HG03159 (cell line): ENCODE results near the gene PPP5C.
"Not testable (repeated sequence)": the region's sequence is repeated elsewhere in the genome, so short reads cannot be mapped to it uniquely, and the experiment has no call there.

Experiments used
- ATAC-seq: cut with Tn5 transposase; IDR thresholded peaks from one replicate; pipeline ENCODE4 v1.9.1; 2021; ENCODE audit warnings: mild to moderate bottlenecking, moderate library complexity; ENCODE audit not compliant: unreplicated experiment

The PPP5C gene

DNA sequence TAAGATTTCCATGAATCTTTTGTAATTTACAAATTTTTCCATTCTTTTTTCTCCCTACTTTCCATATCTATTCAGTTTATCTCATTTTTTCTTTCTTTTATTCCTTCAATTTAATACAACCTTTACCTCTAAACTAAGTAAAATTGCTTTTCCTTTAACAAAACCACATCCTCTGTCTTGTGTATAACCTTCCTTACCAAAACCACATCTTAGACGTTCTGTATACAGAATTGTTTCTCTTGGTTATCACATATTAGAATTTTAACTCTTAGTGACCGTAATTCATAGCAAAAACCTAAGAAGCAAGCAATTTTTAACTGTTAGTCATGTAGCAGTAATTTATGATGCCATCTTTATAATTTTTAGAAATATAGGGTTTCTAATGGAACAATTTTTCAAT lies 15.0 kb downstream of the PPP5C start:
- ATAC-seq = no peak

DNA sequence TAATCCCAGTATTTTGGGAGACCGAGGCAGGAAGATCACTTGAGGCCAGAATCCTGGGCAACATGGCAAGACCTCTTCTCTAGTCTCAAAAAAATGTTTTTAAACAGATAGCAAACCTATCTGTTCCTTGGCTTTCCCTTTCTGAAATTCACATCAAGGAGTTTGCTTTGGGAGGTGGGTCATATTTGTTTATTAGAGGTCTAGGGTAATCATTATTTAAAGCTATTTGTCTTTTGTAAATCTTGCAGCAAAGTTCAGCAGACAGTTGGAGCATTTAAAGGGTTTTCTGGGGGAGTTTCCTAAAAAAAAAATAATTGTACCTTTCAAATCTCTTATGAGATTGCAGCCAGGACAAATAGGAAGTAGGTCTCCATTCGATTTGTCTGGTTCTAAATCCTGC lies 17.5 kb downstream of the PPP5C start:
- ATAC-seq = no peak

DNA sequence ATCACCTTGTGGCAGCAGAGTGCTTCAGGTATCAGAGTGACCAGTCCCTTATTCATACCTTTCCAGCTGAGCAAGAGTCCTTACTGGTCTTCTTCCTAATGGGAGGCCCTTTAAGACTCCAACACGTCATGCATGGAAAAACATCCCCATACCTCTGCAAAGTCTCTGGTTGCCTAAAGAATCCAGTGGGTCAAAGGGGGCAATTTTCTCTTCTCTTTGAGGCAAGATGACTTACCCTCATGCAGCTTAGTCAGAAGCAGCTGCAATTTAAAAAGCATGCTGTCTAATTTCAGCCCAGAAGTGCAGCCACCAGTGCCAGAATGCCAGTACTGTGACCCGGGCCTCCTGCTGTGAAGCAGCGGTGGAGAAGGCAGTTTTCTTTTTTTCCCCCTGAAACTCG lies 18.7 kb downstream of the PPP5C start:
- ATAC-seq = no peak

DNA sequence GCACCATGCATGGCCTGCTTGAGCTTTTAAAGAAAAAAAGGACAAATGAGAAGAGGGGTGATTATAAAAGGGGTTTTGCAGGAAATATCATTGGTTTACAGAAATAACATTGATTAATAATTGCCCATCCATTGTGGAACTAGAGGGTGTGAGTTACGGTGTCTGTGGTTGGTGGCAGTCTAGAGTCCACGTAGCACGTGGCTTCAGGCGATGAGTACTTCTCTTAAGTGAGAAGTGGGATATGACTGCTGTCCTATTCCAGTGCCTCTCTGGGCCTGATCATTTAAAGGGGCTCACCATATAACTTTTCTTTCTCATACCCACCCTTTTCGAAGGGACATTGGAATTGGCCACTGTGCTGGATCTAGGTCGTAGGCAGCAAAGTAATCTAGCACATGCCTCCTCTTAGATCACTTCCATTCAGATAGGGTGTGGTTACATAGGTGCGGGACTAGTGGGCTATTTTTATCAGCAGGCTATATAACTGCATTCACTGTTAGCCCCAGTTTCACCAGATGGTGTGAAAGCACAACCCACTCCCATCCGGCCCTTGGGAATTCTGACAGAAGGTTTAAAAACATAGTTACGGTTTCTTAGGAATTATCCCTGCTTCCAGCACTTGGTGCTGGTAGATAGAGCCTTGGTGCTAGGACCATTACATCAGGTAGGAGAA lies 19.9 kb downstream of the PPP5C start:
- no peak for ATAC-seq

DNA sequence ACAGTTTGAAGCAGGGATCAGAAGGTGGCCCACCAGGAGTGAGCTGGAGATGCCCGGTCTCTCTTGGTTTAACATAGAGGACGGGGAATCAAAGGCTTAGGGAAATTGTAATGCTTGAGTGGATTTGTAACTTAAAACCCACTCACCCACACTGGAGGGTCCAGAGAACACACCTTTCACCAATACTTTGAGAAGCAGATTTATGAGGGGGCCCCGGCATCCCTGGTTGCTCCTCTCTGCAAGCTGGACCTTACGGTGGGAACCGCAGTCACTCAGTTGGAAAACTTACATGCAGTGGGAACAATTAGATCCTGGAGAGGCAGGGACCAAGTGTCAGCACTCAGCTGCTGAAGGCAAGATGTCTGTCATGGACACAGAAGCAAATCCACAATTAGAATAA lies 20.5 kb downstream of the PPP5C start:
- no peak for ATAC-seq

DNA sequence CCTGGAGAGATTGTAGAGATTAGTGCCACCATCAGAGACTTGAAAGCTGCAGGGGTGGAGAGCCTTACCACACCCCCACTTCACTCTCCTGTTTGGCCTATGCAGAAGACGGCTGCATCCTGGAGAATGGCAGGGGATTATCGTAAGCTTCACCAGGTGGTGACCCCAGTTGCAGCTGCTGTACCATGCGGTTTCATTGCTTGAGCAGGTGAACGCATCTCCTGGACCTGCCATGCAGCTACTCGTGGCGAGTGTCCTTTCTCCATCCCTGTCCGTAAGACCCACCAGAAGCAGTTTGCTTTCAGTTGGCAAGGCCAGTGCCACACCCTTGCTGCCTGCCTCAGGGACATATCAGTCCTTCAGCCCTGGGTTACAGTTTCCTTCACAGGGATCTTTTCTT lies 21.2 kb downstream of the PPP5C start:
- no peak for ATAC-seq

DNA sequence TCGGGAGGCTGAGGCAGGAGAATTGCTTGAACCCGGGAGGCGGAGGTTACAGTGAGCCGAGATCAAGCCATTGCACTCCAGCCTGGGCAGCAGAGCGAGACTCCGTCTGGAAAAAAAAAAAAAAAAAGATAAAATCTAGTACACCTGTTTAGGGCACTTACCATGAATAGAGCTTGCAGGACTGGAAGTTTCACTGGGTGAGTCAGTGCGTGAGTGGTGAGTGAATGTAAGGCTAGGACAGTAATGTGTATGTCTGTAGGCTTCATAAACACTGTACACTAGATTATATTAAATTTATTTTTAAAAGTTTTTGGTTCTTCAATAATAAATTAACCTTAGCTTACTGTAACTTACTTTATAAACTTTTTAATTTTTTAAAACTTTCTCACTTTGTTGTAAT lies 22.9 kb downstream of the PPP5C start:
- no peak for ATAC-seq

DNA sequence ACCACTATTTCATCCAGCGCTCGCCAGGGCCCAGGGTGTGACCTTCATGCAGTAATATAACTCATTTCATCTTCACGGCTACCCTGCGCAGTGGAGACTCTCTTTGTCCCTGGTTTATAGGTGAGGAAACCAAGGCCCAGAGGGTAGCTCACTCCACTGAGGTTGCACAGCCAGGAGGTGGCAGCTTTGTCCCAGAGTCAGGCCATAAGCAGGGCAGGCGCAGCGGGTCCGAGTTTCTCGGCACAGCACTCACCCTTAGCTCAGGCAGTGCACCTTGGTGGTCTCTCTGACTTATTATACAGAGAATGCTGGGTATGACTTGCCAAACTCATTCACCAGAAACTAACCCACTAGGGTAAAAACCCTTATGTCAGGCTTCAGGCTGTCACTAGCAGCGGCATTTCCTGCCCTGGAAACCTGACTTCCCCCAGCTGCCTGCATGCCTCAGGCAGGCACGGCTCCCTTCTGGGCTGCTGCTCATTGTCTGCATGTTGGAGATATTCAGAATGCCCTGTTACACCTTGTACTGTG lies 24.5 kb downstream of the PPP5C start:
- no peak for ATAC-seq

DNA sequence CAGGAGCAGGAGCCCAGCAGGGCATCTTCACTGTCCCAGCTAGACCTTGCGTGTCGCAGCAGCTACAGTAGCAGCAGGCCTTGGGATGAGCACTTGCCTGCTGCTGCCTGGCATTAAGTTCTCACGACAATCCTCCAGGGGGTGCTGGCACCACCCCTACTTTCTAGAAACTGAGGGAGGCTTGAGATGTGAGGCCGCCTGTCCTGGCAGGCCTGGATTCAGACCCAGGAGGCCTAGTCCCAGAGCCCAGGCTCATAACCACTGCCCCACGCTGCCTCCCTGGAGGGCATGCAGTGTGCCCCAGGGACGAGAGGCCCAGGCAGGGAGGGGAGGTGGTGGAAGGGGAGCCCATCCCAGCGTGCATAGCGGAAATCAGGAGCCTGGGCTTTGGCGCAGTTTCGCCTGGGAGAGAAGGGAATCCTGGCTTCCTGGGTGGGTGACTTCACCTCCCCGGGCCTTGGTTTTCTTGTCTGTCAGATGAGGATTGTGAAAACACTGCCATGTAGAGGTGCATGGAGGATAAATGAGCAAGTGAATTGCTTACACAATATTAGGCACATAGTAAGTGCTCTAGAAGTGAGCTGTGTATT lies 26.1 kb downstream of the PPP5C start:
- no peak for ATAC-seq

DNA sequence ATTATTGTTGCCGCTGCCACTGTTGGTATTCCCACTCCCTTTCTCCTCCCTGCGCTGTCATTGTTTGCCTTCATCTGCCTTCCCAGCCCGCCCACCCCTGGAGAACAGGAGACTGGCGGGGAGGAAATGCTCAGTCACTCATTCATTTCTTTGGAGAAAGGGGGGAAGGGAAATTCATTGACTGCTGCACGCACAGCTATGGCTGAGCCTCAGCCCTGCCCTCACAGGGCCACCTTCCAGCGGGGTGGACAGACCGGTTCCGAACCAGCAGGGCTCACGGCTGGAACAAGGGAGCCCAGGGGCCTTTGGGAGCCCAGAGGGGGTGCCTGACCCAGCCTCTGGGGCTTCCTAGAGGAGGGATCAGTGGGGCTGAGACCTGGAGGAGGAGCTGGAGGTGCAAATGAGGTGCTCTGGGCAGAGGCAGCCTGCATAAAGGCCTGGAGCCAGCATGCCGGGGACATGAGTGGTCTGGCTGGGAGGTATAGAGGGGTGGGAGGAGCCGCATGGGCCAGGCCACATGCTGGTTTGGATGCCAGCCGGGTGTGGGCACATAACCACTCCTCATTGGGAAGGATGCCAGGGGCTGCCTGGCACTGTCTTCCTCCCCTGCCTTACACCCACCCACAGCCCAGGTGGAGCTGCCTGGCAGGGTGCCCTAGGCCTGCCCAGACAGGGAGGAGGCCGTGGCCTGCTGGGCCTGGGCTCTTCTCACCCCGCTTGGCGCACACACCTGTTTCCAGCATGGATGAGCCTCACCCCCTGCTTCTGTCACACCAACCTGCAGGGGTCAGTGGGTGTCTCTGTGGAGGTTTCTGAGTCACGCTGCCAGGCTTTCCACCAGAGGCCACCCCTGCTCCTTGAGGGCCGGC lies 26.8 kb downstream of the PPP5C start:
- no peak for ATAC-seq

DNA sequence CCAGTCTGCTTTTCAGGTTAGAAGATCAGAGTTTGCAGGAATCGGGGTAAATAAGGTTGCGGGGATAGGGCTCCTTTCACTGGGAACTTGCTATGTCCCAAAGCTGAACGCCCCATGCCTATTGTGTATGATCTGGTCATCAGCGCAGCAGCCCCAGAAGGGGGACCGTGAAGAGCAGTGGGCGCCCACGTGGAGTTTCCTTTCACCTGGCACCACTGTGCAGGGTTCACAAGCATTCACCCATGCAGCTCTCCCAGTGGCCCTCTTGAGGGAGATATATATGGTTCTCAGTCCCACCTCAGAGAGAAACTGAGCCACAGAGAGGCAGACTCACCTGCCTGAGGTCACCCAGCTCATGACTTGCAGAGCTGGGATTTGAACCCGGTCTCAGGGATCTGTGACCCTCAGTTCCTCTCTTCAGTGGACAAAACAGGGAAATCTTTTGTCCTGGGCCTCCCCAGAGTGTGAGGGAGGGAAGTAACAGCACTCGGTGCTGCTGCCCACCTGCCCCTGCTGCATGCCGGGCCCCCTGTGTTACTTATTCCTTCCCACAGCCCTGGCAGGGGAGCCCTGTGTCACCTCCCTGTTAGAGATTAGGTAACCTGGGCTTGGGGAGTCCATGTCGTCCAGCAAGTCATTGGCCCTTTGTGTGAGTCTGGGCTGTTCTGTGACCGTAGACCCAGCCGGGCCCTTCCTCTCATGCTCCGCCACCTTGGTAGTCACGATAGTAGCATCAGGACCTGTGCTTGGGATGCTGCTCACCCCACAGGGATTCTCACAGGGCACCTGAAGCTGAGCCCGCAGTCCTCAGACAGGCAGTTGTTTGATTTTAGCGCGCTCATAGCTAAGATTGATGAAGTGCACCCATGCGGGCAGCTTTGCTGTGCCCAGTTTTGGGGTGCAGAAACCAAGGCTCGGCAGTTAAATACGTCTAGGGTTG lies 27.9 kb downstream of the PPP5C start:
- no peak for ATAC-seq

DNA sequence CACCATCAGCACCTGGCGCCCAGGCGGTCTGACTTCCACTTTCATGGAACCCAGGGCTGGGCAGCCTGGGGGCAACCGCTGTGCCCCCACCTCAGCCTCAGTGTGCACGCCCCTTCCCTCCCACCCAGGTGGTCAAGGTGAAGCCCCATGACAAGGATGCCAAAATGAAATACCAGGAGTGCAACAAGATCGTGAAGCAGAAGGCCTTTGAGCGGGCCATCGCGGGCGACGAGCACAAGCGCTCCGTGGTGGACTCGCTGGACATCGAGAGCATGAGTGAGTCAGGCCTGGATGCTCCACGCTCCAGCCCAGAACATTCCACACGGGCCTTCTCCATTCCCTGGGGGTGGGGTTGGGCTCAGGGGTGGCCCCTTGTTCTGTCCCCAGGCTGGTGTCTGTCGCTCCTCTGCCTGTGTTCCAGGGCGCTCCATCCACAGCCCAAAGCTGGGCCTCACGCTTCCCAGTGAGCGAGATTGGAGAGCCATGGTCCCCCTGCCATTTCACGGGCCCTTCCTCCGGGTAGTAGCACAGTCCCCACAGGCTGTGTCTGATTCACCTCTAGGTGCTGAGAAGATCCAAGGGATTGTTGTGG lies 28.7 kb downstream of the PPP5C start:
- ATAC-seq = not testable (repeated sequence)

DNA sequence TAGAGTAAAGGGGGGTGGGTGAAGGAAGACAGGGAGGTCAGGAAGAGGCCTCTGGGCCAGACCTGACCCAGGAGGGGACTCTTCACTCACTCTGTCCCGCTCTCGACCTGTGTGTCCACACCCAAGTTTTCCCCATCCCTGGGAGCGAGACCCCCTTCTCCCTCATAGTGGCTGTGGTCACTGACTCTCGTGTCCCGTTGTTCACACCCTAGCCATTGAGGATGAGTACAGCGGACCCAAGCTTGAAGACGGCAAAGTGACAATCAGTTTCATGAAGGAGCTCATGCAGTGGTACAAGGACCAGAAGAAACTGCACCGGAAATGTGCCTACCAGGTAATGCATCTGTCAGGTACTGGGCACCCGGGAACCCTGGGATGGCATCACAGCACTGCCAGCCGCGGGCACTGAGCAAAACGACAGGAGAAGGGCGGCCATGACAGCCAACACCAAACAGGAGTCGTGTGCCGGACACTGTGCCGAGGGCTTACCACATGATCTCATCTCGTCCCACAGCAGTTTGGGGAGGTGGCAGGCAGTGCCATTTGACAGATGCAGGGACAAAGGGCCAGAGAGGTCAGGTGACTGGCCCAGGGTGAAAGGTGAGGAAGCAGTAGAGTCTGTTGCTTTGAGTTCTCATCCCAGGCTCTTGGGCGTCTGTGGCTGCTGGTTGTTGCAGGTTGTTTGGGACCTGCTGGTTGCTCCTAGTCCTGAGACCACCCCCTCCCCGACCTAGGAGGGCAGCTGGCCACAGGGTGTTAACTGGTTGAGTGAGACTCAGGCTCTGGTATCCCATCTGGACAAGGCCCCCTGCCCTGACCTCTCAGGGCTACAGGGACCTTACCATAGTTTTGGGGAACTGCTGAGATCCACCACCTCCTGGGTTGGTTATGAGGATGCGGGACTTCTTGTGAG lies 29.6 kb downstream of the PPP5C start:
- no peak for ATAC-seq

DNA sequence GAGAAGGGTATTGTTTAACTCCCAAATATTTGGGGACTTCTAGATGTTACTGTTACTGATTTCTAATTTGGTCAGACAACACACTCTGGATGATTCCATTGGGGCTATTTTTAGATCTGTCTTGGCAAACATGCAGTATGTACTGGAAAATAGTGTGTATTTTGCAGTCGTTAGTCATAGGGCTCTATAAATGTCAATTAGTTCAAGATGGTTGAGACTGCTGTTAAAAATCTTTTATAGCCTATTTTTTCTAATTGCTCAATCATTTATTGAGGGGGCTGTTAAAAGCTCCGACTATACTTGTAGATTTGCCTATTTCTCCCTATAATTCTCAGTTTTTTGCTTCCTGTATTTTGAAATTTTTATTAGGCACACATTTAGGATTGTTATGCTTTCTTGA lies 31.4 kb downstream of the PPP5C start:
- ATAC-seq = no peak

DNA sequence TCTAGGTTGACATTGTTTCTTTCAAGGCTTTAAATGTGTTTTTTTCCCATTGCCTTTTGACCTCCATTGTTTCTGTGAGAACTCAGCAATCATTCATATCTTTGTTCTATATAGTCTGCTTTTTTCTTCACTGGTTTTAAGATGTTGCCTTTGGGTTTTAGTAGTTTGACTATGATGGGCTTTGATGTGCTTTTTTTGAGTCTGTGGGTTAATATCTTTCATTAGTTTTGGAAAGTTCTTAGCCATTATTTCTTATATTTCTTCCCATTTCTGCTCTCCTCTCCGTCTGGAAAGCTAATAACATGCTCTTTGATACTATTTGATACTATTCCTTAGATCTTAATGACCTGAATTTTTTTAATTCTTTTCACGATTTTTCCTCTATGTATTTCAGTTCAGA lies 33.8 kb downstream of the PPP5C start:
- ATAC-seq = no peak

DNA sequence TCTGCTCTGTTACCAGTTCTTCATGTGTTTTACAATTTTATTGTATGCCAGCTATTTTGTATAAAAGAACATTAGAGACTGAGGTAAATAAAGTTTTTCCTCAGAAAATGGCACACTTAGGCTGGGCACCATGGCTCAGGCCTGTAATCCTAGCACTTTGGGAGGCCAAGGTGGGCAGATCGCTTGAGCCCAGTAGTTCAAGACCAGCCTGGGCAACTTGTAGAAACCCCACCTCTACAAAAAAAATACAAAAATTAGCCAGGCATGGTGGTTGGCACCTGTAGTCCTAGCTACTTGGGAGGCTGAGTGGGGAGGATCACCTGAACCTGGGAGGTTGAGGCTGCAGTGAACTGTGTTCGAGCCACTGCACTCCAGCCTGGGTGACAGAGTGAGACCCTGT lies 34.5 kb downstream of the PPP5C start:
- ATAC-seq = no peak

DNA sequence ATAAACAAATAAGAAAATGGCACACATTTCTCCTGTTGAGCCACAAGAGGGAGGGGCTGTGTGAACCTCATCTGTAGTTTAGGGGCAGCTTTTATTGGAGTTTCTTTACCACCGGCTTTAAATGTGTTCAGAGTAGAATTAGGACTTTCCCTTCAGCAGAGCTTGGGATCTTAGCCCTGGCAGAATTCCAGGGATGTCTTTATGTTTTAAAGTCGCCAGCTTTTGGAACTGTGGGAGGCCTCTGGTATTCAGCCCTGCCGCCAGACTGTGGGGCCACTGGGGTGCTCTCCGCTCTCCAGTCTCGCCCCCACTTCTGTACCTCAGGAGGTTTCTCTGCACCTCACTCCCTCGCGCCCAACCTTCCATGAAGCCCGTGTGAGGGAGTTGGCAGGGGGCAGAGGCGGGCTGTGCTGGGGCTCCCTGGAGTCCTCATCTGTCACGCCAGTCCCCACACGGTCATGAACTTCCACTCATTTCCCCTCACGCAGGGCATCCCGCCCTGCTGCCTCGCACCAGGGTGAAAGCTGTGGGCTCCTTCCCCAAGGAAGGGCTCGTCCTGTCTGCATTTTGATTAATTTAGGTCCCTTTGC lies 35.0 kb downstream of the PPP5C start:
- no peak for ATAC-seq

DNA sequence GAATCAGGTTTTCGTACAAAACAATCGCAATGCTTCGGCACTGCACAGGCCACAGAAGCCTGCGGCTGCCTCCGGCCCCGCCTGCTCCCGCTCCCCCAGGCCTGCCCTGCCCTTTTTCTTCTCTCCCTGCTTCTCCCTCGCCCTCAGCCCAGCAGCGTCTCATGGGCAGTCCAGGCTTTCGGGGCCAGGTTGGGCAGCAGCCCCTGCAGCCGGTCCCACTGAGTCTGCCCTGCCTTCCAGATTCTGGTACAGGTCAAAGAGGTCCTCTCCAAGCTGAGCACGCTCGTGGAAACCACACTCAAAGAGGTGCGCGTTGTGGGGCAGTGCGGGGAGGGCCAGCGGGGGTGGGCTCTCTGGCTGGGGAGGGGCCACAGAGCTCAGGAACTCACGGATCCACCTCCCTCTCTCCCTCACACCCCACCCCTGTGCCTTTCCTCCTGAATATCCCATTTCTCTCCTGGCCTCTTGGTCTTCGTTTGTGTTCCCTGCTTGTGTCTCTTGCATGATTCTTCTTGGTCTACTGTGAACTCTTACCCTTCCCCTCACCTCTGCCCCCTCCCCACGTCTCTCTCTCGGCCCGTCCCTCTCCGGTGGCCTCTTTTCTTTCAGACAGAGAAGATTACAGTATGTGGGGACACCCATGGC lies 36.4 kb downstream of the PPP5C start:
- ATAC-seq = no peak
